Thyroid gland (tissue), 4 donors: ENCODE results near the gene CD79B. TPM values are rescaled to one million over a fixed set of nuclear protein-coding genes. Genes with fewer than 3 reads are reported as not detected.
A peak's percentile ranks its signal among the peaks of the same experiment; 100 is the strongest.

Source experiments
- DNase-seq, 2 donors: peaks; one replicate each; pipeline ENCODE4 v3.0.0-alpha.2; 2019
- H3K27ac ChIP-seq, 3 donors: fragments of 200-600 bp; sonication (generic); 1 replicate in 2 of 3; 2 replicates in 1 of 3; pipeline ENCODE4 v1.5.1; 2016 to 2019; ENCODE audit warnings: mild to moderate bottlenecking in 1 of 3, moderate library complexity in 1 of 3
- H3K27me3 ChIP-seq: fragments of 200-600 bp; sonication (generic); one replicate; pipeline ENCODE4 v1.5.1; 2019
- H3K36me3 ChIP-seq, 2 donors: fragments of 200-600 bp; sonication (generic); one replicate each; pipeline ENCODE4 v1.5.1; 2016 to 2019
- H3K4me1 ChIP-seq, 2 donors: fragments of 200-600 bp; sonication (generic); one replicate each; pipeline ENCODE4 v1.5.1; 2017 to 2019
- H3K4me3 ChIP-seq, 3 donors: fragments of 200-600 bp; sonication (generic); replicated peaks in 1 of 3; 1 replicate in 2 of 3; 2 replicates in 1 of 3; pipeline ENCODE4 v1.5.1; 2016; ENCODE audit warnings: mild to moderate bottlenecking in 1 of 3
- H3K9me3 ChIP-seq: fragments of 200-600 bp; sonication (generic); one replicate; pipeline ENCODE4 v1.5.1; 2017
- CTCF ChIP-seq, 6 experiments: fragments of 200-600 bp in 3 of 6; fragments of 450-650 bp in 3 of 6; sonication (generic) in 3 of 6; IDR thresholded peaks; one replicate each; pipeline ENCODE4 v1.5.1; 2016 to 2019; ENCODE audit warnings: antibody characterized with exemption in 6 of 6, mild to moderate bottlenecking in 2 of 6, inconsistent platforms in 1 of 6, moderate library complexity in 1 of 6
- POLR2A ChIP-seq, 2 donors: fragments of 450-650 bp; IDR thresholded peaks; one replicate each; pipeline ENCODE4 v1.6.1; 2017; ENCODE audit warnings: antibody characterized with exemption in 2 of 2, mild to moderate bottlenecking in 2 of 2, moderate library complexity in 1 of 2
- WGBS, 2 donors: methylation state at CpG; one replicate each; pipeline ENCODE4 v1.1.5; 2017; 5-methylcytosine and 5-hydroxymethylcytosine counted together
- intact Hi-C: fragments of 100-400 bp; cut with DNase I; formaldehyde crosslinking; loops from one replicate; pipeline ENCODE4 v1.15.1; 2023
- total RNA-seq, 4 donors: library from RNA; depleted of rRNA; stranded (reverse); fragments of >200 nt; gene quantifications; one replicate each; pipeline ENCODE4 v1.2.3, GENCODE V29; 2016

CD79B gene
- total RNA-seq, 4 donors from 2014 or later = 1.3 to 1.8 TPM; not detected in 2

GRCh38 chr17:63933598-63933997 lies 1.5 kb upstream of the CD79B start:
- no peak for DNase-seq
- peaks cover 0 to 10% of the 10 kb centered on the region in 2 donors for H3K4me1 ChIP-seq
- no peaks in the 10 kb centered on the region for H3K27me3 ChIP-seq
- 87% methylated on average over 8 of the region's 8 CpGs for WGBS, 2 donors
- intact Hi-C loops = no loop called here
- no peak overlapping the region for H3K4me3 ChIP-seq
- H3K27ac ChIP-seq = no peak overlapping the region
- H3K36me3 ChIP-seq = no peaks in the 10 kb centered on the region
- no peak for TF ChIP-seq CTCF (IDR thresholded peaks at IDR 0.05)
- no peak for TF ChIP-seq POLR2A (IDR thresholded peaks at IDR 0.05)
- H3K9me3 ChIP-seq = no peaks in the 10 kb centered on the region

- H3K36me3 ChIP-seq = no peaks in the 10 kb centered on the region
- TF ChIP-seq POLR2A (IDR thresholded peaks at IDR 0.05) (no peak), CTCF (IDR thresholded peaks at IDR 0.05) (no peak)
- H3K4me1 ChIP-seq = peaks cover 0 to 10% of the 10 kb centered on the region in 2 donors
- H3K27ac ChIP-seq = no peak overlapping the region
- H3K4me3 ChIP-seq = no peak overlapping the region
- WGBS, 2 donors = 96 to 98% methylated on average over 4 of the region's 4 CpGs
- intact Hi-C loops = no loop called here
- H3K27me3 ChIP-seq = no peaks in the 10 kb centered on the region
- DNase-seq = no peak
- H3K9me3 ChIP-seq = no peaks in the 10 kb centered on the region
These were observed 590 bp upstream of the CD79B start for GRCh38 chr17:63932721-63933120.

GRCh38 chr17:63930951-63931575 lies 1.1 kb downstream of the CD79B start:
- peak; percentile 28 to 39 for DNase-seq
- intact Hi-C loops = no loop called here
- no peak overlapping the region for H3K4me3 ChIP-seq
- peaks cover 0 to 10% of the 10 kb centered on the region in 2 donors for H3K4me1 ChIP-seq
- H3K36me3 ChIP-seq = no peaks in the 10 kb centered on the region
- no peaks in the 10 kb centered on the region for H3K9me3 ChIP-seq
- H3K27ac ChIP-seq = peak overlapping the region in 1 of 3 donors; percentile 41
- TF ChIP-seq POLR2A (IDR thresholded peaks at IDR 0.05) = no peak
- TF ChIP-seq CTCF (IDR thresholded peaks at IDR 0.05) = no peak
- 69 to 72% methylated on average over 10 to 14 of the region's 16 CpGs for WGBS, 2 donors
- no peaks in the 10 kb centered on the region for H3K27me3 ChIP-seq

GRCh38 chr17:63929860-63930766 lies 2.0 kb downstream of the CD79B start:
- no peaks in the 10 kb centered on the region for H3K9me3 ChIP-seq
- peak overlapping the region in 1 of 3 donors; percentile 41 for H3K27ac ChIP-seq
- no peak for DNase-seq
- H3K36me3 ChIP-seq = no peaks in the 10 kb centered on the region
- intact Hi-C loops = no loop called here
- WGBS, 2 donors = 81 to 88% methylated on average over 10 to 24 of the region's 24 CpGs
- no peak overlapping the region for H3K4me3 ChIP-seq
- peaks cover 0 to 10% of the 10 kb centered on the region in 2 donors for H3K4me1 ChIP-seq
- no peaks in the 10 kb centered on the region for H3K27me3 ChIP-seq
- no peak for TF ChIP-seq POLR2A (IDR thresholded peaks at IDR 0.05)
- no peak for TF ChIP-seq CTCF (IDR thresholded peaks at IDR 0.05)
